Right lobe of liver (tissue), 4 donors: Measurements from ENCODE around the gene SPRED2.

Source experiments
- CTCF ChIP-seq, 4 donors: fragments of 200-600 bp in 3 of 4; fragments of 450-650 bp in 1 of 4; IDR thresholded peaks; one replicate each; pipeline versions ENCODE4 v1.5.1 to v1.8.0; 2016 to 2022; ENCODE audit warnings: antibody characterized with exemption in 4 of 4, mild to moderate bottlenecking in 2 of 4
- POLR2A ChIP-seq: fragments of 450-650 bp; IDR thresholded peaks from one replicate; pipeline ENCODE4 v1.6.1; 2017; ENCODE audit warnings: antibody characterized with exemption, mild to moderate bottlenecking
- donor health status: DM: no; HTN: no; CAD: no.
- donor health status: DM: no; HTN: no; CAD: no.
- donor health status: DM: no; HTN: yes; CAD: no.

- no peak for TF ChIP-seq CTCF (IDR thresholded peaks at IDR 0.05)
- no peak for TF ChIP-seq POLR2A
Observed at GRCh38 chr2:65293376-65293775, 139.0 kb downstream of the SPRED2 start.
